HG03457 (cell line): ENCODE data around the gene IGSF9B.
"Not testable (repeated sequence)": the region's sequence is repeated elsewhere in the genome, so short reads cannot be mapped to it uniquely, and the experiment has no call there.

Experiments
- ATAC-seq: cut with Tn5 transposase; IDR thresholded peaks from one replicate; pipeline ENCODE4 v1.9.1; 2021; ENCODE audit warnings: moderate number of reproducible peaks; ENCODE audit not compliant: unreplicated experiment

The IGSF9B gene

GRCh38 chr11:133956650-133957633 lies at the start of gene IGSF9B:
Gene IGSF9B (minus strand): TSS chr11:133956968. CDS start chr11:133956754, 214 bp downstream.
- ATAC-seq: peak; percentile 98

GRCh38 chr11:134004496-134005172 lies 47.9 kb upstream of the IGSF9B start:
- no peak for ATAC-seq

GRCh38 chr11:134003792-134004495 lies 47.2 kb upstream of the IGSF9B start:
- no peak for ATAC-seq

- ATAC-seq: not testable (repeated sequence)
These were observed 46.1 kb upstream of the IGSF9B start for GRCh38 chr11:134002819-134003218.

- not testable (repeated sequence) for ATAC-seq
These were observed 45.6 kb upstream of the IGSF9B start for GRCh38 chr11:134002338-134002737.

GRCh38 chr11:134001596-134001995 lies 44.8 kb upstream of the IGSF9B start:
- ATAC-seq: no peak

- ATAC-seq: no peak
These were observed 44.3 kb upstream of the IGSF9B start for GRCh38 chr11:134001088-134001487.

GRCh38 chr11:133999355-133999754 lies 42.6 kb upstream of the IGSF9B start:
- no peak for ATAC-seq

- no peak for ATAC-seq
These were observed 40.8 kb upstream of the IGSF9B start for GRCh38 chr11:133997554-133997953.

- no peak for ATAC-seq
These were observed 39.9 kb upstream of the IGSF9B start for GRCh38 chr11:133996671-133997070.

GRCh38 chr11:133995066-133995465 lies 38.3 kb upstream of the IGSF9B start:
- ATAC-seq: no peak

GRCh38 chr11:133993921-133994320 lies 37.2 kb upstream of the IGSF9B start:
- no peak for ATAC-seq

GRCh38 chr11:133993107-133993506 lies 36.3 kb upstream of the IGSF9B start:
- ATAC-seq: no peak

GRCh38 chr11:133992121-133992520 lies 35.4 kb upstream of the IGSF9B start:
- ATAC-seq: no peak

GRCh38 chr11:133991101-133991500 lies 34.3 kb upstream of the IGSF9B start:
- no peak for ATAC-seq

- ATAC-seq: no peak
These were observed 33.7 kb upstream of the IGSF9B start for GRCh38 chr11:133990501-133990900.

GRCh38 chr11:133988686-133989410 lies 32.1 kb upstream of the IGSF9B start:
- ATAC-seq: no peak

GRCh38 chr11:133987171-133987570 lies 30.4 kb upstream of the IGSF9B start:
- ATAC-seq: no peak

- no peak for ATAC-seq
These were observed 29.5 kb upstream of the IGSF9B start for GRCh38 chr11:133985981-133986944.
